ENCODE results near the gene ELOA. TPM values are rescaled to one million over a fixed set of nuclear protein-coding genes. Genes with fewer than 3 reads are reported as not detected.

ELOA gene
- total RNA-seq, 1 experiment from 2014 or later = 32.4 TPM

- Mint-ChIP-seq H3K9me3 (ENCODE audit: low read depth, unreplicated experiment) (no peaks in the 10 kb centered on the region), H3K36me3 (ENCODE audit: insufficient read depth, unreplicated experiment) (peaks cover 96% of the 10 kb centered on the region), H3K4me3 (ENCODE audit: low read depth, unreplicated experiment) (no peak overlapping the region), H3K4me1 (ENCODE audit: low read depth, unreplicated experiment) (peaks cover 8% of the 10 kb centered on the region), H3K27me3 (ENCODE audit: unreplicated experiment) (no peaks in the 10 kb centered on the region), H3K27ac (ENCODE audit: unreplicated experiment) (peak overlapping the region; percentile 52)
- no TSS peak for BruUV-seq (replicated peaks)
- CTCF ChIA-PET = no interaction called here
- intact Hi-C loops (cut with micrococcal nuclease; ENCODE audit: unreplicated experiment) = no loop called here
- no peak for TF ChIP-seq CTCF (IDR thresholded peaks at IDR 0.05; ENCODE audit: unreplicated experiment)
- no peak for DNase-seq
Measured at GRCh38 chr1:23795676-23796465, 52.6 kb downstream of the ELOA start.

GRCh38 chr1:23796466-23797271 is 53.4 kb downstream of the ELOA start:
- H3K9me3 Mint-ChIP-seq (ENCODE audit: low read depth, unreplicated experiment) = no peaks in the 10 kb centered on the region
- peaks cover 3% of the 10 kb centered on the region for H3K4me1 Mint-ChIP-seq (ENCODE audit: low read depth, unreplicated experiment)
- no TSS peak for BruUV-seq (replicated peaks)
- H3K27me3 Mint-ChIP-seq (ENCODE audit: unreplicated experiment) = no peaks in the 10 kb centered on the region
- no peak overlapping the region for H3K4me3 Mint-ChIP-seq (ENCODE audit: low read depth, unreplicated experiment)
- peaks cover 95% of the 10 kb centered on the region for H3K36me3 Mint-ChIP-seq (ENCODE audit: insufficient read depth, unreplicated experiment)
- no peak for DNase-seq
- CTCF ChIA-PET = no interaction called here
- no peak for TF ChIP-seq CTCF (IDR thresholded peaks at IDR 0.05; ENCODE audit: unreplicated experiment)
- intact Hi-C loops (cut with micrococcal nuclease; ENCODE audit: unreplicated experiment) = no loop called here
- peak overlapping the region; percentile 52 for H3K27ac Mint-ChIP-seq (ENCODE audit: unreplicated experiment)

- Mint-ChIP-seq H3K36me3 (ENCODE audit: insufficient read depth, unreplicated experiment) (peaks cover 84% of the 10 kb centered on the region), H3K4me1 (ENCODE audit: low read depth, unreplicated experiment) (no peaks in the 10 kb centered on the region), H3K27me3 (ENCODE audit: unreplicated experiment) (no peaks in the 10 kb centered on the region), H3K4me3 (ENCODE audit: low read depth, unreplicated experiment) (no peak overlapping the region), H3K27ac (ENCODE audit: unreplicated experiment) (no peak overlapping the region), H3K9me3 (ENCODE audit: low read depth, unreplicated experiment) (no peaks in the 10 kb centered on the region)
- no TSS peak for BruUV-seq (replicated peaks)
- intact Hi-C loops (cut with micrococcal nuclease; ENCODE audit: unreplicated experiment) = no loop called here
- no peak for DNase-seq
- CTCF ChIA-PET = interaction anchor here (1.7 kb wide), 1 partner anchor 119 kb away, joined by 5 read pairs; no protein-coding TSS in a partner anchor
- no peak for TF ChIP-seq CTCF (IDR thresholded peaks at IDR 0.05; ENCODE audit: unreplicated experiment)
Measured at GRCh38 chr1:23797478-23798448, 54.5 kb downstream of the ELOA start.

- Mint-ChIP-seq H3K27me3 (ENCODE audit: unreplicated experiment) (no peaks in the 10 kb centered on the region), H3K9me3 (ENCODE audit: low read depth, unreplicated experiment) (no peaks in the 10 kb centered on the region), H3K36me3 (ENCODE audit: insufficient read depth, unreplicated experiment) (peaks cover 75% of the 10 kb centered on the region), H3K4me3 (ENCODE audit: low read depth, unreplicated experiment) (peak overlapping the region; percentile 83), H3K27ac (ENCODE audit: unreplicated experiment) (peak overlapping the region; percentile 93), H3K4me1 (ENCODE audit: low read depth, unreplicated experiment) (no peaks in the 10 kb centered on the region)
- CTCF ChIA-PET = interaction anchor here (1.7 kb wide), 1 partner anchor 118 kb away, joined by 5 read pairs; no protein-coding TSS in a partner anchor
- no peak for TF ChIP-seq CTCF (IDR thresholded peaks at IDR 0.05; ENCODE audit: unreplicated experiment)
- intact Hi-C loops (cut with micrococcal nuclease; ENCODE audit: unreplicated experiment) = no loop called here
- DNase-seq = no peak
- BruUV-seq (replicated peaks) = no TSS peak
Measured at GRCh38 chr1:23798662-23799142, 55.4 kb downstream of the ELOA start.

Measured in Calu3 (cell line).